Thoracic aorta (tissue), 2 donors: ENCODE data around the gene ZNF786. TPM values are rescaled to one million over a fixed set of nuclear protein-coding genes. Genes with fewer than 3 reads are reported as not detected.
A peak's percentile ranks its signal among the peaks of the same experiment; 100 is the strongest.
"Not testable (repeated sequence)": the region's sequence is repeated elsewhere in the genome, so short reads cannot be mapped to it uniquely, and the experiment has no call there.

Source experiments
- ATAC-seq: fragments of 150-250 bp; one replicate; pipeline ENCODE4 v1.8.0; 2017; ENCODE audit warnings: low read depth; ENCODE audit not compliant: insufficient number of reproducible peaks, low FRiP score
- DNase-seq: peaks from one replicate; pipeline ENCODE4 v3.0.0-alpha.2; 2020; ENCODE audit warnings: low spot score
- H3K27ac ChIP-seq, 2 donors: fragments of 200-600 bp; sonication (generic); 1 replicate in 1 of 2; 2 replicates in 1 of 2; pipeline ENCODE4 v1.5.1; 2016; ENCODE audit warnings: mild to moderate bottlenecking in 2 of 2, moderate library complexity in 2 of 2
- H3K27me3 ChIP-seq: fragments of 200-600 bp; sonication (generic); replicated peaks from 2 replicates; pipeline ENCODE4 v1.6.0; 2016; ENCODE audit warnings: mild to moderate bottlenecking; ENCODE audit not compliant: insufficient read depth
- H3K36me3 ChIP-seq: fragments of 200-600 bp; sonication (generic); one replicate; pipeline ENCODE4 v1.5.1; 2016
- H3K4me1 ChIP-seq, 2 donors: fragments of 200-600 bp; sonication (generic); 1 replicate in 1 of 2; 2 replicates in 1 of 2; pipeline versions ENCODE4 v1.5.1 to v1.6.0; 2016; ENCODE audit warnings: low read depth in 2 of 2, mild to moderate bottlenecking in 1 of 2; ENCODE audit not compliant: control insufficient read depth in 1 of 2
- H3K4me3 ChIP-seq: fragments of 200-600 bp; sonication (generic); 2 replicates; pipeline ENCODE4 v1.5.1; 2016; ENCODE audit warnings: mild to moderate bottlenecking
- H3K9me3 ChIP-seq: fragments of 200-600 bp; sonication (generic); 2 replicates; pipeline ENCODE4 v1.5.1; 2016
- CTCF ChIP-seq: fragments of 200-600 bp; sonication (generic); IDR thresholded peaks from one replicate; pipeline ENCODE4 v1.5.1; 2019; ENCODE audit warnings: antibody characterized with exemption
- total RNA-seq, 2 donors: library from RNA; depleted of rRNA; stranded (reverse); fragments of >200 nt; gene quantifications; one replicate each; pipeline versions ENCODE4 v1.1.0 to v1.2.3, GENCODE V29; 2016

ZNF786 gene
- total RNA-seq, 2 donors from 2014 or later, result 9.2 to 11.4 TPM

DNA sequence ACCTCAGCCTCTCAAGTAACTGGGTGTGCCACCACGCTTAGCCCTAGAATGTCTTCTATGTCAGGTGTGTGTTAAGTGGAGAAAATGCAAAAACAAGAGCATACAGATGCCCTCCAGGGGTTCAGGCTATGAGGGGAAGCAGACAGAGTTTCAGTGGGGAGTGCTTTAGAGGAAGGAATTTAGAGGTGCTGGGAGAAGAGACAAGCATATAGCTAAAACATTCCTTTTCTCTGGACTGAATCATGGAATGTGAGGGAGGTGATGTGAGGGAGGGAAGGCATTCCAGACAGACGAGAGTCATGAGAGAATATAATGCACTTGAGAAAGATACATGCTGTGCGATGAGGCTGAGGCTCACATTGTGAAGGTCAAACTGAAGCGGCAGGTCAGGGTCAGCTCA lies 6.6 kb upstream of the ZNF786 start:
- Histone ChIP-seq H3K9me3 (no peaks in the 10 kb centered on the region), H3K4me3 (no peak overlapping the region), H3K27me3 (no peaks in the 10 kb centered on the region), H3K36me3 (no peaks in the 10 kb centered on the region), H3K4me1 (no peaks in the 10 kb centered on the region), H3K27ac (no peak overlapping the region)
- TF ChIP-seq CTCF, result no peak
- DNase-seq, result no peak
- ATAC-seq, result no peak

DNA sequence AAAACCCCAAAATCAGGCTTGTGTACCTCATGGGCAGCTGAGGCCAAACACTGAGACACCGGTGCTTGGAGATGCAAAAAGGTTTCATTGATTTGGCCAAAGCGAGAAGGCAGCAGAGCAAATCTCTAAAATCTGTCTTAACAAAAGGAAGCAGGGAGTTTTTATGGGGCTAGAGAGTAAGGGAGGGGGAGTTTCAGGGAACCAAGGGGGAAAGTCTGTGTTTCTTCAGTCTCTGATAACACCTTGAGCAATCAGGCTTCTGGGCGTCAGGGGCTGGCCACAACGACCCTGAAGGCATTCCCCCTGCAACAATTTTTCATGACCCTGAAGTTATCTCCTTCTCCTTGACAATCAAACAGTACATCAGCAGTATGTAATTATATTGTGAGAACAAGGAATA lies 2.7 kb upstream of the ZNF786 start:
- Histone ChIP-seq H3K27ac (no peak overlapping the region), H3K4me3 (no peak overlapping the region)

GRCh38 chr7:149092244-149092643 lies 1.7 kb upstream of the ZNF786 start:
- DNase-seq, H3K4me3 ChIP-seq, H3K36me3 ChIP-seq, H3K4me1 ChIP-seq, H3K9me3 ChIP-seq, H3K27me3 ChIP-seq, ATAC-seq: not testable (repeated sequence)
- peak overlapping the region; percentile 96 to 99 for H3K27ac ChIP-seq

More for the DNA sequence above, 2.7 kb upstream of the ZNF786 start:
- peaks cover 6 to 8% of the 10 kb centered on the region in 2 donors for H3K4me1 ChIP-seq
- no peak for ATAC-seq
- DNase-seq, result no peak
- no peaks in the 10 kb centered on the region for H3K9me3 ChIP-seq
- TF ChIP-seq CTCF, result no peak
- H3K36me3 ChIP-seq, result no peaks in the 10 kb centered on the region
- H3K27me3 ChIP-seq, result no peaks in the 10 kb centered on the region

- DNase-seq, result no peak
- Histone ChIP-seq H3K4me3 (no peak overlapping the region), H3K27me3 (no peaks in the 10 kb centered on the region), H3K36me3 (no peaks in the 10 kb centered on the region), H3K27ac (no peak overlapping the region), H3K4me1 (peaks cover 6 to 8% of the 10 kb centered on the region in 2 donors), H3K9me3 (no peaks in the 10 kb centered on the region)
- TF ChIP-seq CTCF, result no peak
- ATAC-seq, result no peak
Measured at GRCh38 chr7:149087376-149087775, 3.1 kb downstream of the ZNF786 start.

GRCh38 chr7:149085866-149086265 lies 4.7 kb downstream of the ZNF786 start:
- Histone ChIP-seq H3K36me3 (no peaks in the 10 kb centered on the region), H3K9me3 (no peaks in the 10 kb centered on the region), H3K4me3 (no peak overlapping the region), H3K4me1 (peaks cover 6 to 8% of the 10 kb centered on the region in 2 donors), H3K27ac (no peak overlapping the region), H3K27me3 (no peaks in the 10 kb centered on the region)
- no peak for TF ChIP-seq CTCF
- DNase-seq, result no peak
- no peak for ATAC-seq

- H3K36me3 ChIP-seq, result no peaks in the 10 kb centered on the region
- peaks cover 0 to 1% of the 10 kb centered on the region in 2 donors for H3K4me1 ChIP-seq
- TF ChIP-seq CTCF, result no peak
- H3K4me3 ChIP-seq, result no peak overlapping the region
- H3K9me3 ChIP-seq, result no peaks in the 10 kb centered on the region
- ATAC-seq, result no peak
- no peaks in the 10 kb centered on the region for H3K27me3 ChIP-seq
- no peak for DNase-seq
- no peak overlapping the region for H3K27ac ChIP-seq
Measured at GRCh38 chr7:149084407-149084806, 6.1 kb downstream of the ZNF786 start.
